ENCODE data around the gene TAF15. TPM values are rescaled to one million over a fixed set of nuclear protein-coding genes. Genes with fewer than 3 reads are reported as not detected.

The TAF15 gene
- total RNA-seq, 1 experiment from 2014 or later = 202 TPM

DNA sequence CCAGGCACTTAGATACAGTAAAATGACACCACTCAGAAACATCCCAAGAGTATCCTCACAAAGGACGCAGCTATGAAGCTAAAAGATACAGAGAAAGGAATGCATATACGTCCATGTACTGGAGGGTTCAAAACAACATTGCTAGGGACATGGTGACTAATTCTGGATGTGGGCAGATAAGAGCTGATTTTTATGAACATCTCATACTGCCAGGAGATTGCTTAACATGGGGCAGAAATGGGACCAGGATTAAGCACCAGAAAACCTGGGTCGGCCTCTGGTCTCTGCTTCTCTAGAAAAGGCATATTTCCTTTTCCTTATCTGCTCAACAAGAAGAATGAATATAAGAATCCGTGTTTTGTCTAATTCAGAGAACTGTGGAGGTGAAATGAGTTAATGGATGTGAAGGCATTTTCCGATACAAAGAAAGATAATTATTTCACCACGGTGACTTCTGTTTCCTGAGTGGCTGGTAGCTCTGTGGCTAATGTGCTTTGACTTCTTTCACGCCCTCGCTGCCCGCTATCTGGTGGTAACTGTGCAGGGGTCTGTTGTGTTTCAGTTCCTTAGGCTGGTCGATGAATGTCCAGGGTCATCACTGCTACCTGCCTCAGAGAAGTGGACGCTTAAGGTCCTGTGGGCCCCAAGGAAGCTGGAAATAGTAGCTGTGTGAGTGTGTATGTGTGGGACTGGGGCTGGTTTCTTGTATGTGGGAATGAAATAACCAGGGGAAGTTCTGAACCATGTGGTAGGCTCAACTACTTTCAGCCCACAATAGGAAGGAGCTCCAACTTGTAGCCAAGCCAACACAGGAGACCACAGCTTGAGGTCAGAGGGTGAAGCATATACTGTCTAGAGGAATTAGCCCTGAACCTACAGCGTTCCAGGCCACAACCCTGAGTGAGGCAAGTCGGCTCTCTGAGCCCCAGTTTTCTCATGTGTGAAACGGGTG is 86.6 kb downstream of the TAF15 start:
- H3K9me3 ChIP-seq (ENCODE audit: insufficient read depth, low read depth) = no peaks in the 10 kb centered on the region
- H3K4me3 ChIP-seq = no peak overlapping the region
- DNase-seq = no peak
- no peaks in the 10 kb centered on the region for H4K20me1 ChIP-seq (ENCODE audit: insufficient read depth)
- BruUV-seq (replicated peaks) = no TSS peak
- no peaks in the 10 kb centered on the region for H3F3A ChIP-seq (ENCODE audit: insufficient read depth, low read depth)
- intact Hi-C loops (cut with micrococcal nuclease; ENCODE audit: unreplicated experiment) = no loop called here
- no peaks in the 10 kb centered on the region for H3K9me2 ChIP-seq (ENCODE audit: insufficient read depth)
- TF ChIP-seq, protein P1, sequence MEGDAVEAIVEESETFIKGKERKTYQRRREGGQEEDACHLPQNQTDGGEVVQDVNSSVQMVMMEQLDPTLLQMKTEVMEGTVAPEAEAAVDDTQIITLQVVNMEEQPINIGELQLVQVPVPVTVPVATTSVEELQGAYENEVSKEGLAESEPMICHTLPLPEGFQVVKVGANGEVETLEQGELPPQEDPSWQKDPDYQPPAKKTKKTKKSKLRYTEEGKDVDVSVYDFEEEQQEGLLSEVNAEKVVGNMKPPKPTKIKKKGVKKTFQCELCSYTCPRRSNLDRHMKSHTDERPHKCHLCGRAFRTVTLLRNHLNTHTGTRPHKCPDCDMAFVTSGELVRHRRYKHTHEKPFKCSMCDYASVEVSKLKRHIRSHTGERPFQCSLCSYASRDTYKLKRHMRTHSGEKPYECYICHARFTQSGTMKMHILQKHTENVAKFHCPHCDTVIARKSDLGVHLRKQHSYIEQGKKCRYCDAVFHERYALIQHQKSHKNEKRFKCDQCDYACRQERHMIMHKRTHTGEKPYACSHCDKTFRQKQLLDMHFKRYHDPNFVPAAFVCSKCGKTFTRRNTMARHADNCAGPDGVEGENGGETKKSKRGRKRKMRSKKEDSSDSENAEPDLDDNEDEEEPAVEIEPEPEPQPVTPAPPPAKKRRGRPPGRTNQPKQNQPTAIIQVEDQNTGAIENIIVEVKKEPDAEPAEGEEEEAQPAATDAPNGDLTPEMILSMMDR (conservative IDR thresholded peaks at IDR 0.05) = no peak
- no peak for TF ChIP-seq EZH2 (IDR thresholded peaks at IDR 0.05; ENCODE audit: low read depth)
- H3K27me3 ChIP-seq (ENCODE audit: insufficient read depth, low read depth) = no peaks in the 10 kb centered on the region
- H3K36me3 ChIP-seq (ENCODE audit: low read depth) = no peaks in the 10 kb centered on the region
- H3K79me2 ChIP-seq (ENCODE audit: low read depth) = no peaks in the 10 kb centered on the region
- H3K4me1 ChIP-seq (replicated peaks; ENCODE audit: insufficient read depth) = no peaks in the 10 kb centered on the region
- H2AFZ ChIP-seq = no peak overlapping the region
- ChIA-PET CTCF (no interaction called here), POLR2A (ENCODE audit: unreplicated experiment) (no interaction called here)
- no peak overlapping the region for H3K27ac ChIP-seq
- no peak overlapping the region for H3K4me2 ChIP-seq

Other genes with a start within 250 kb of the TAF15 start
- gene SLFN14, start 248.7 kb upstream of the TAF15 start, total RNA-seq (2021) = not detected in 2 replicates
- 4.7 and 5.8 TPM in 2 replicates for gene PEX12, start 230.9 kb upstream of the TAF15 start, total RNA-seq (2021)
- 153 and 186 TPM in 2 replicates for gene AP2B1, start 222.2 kb upstream of the TAF15 start, total RNA-seq (2021)
- 0.11 and 0.20 TPM in 2 replicates for gene RASL10B, start 77.8 kb upstream of the TAF15 start, total RNA-seq (2021)
- gene GAS2L2, start 56.2 kb upstream of the TAF15 start, total RNA-seq (2021) = not detected in 2 replicates
- not detected in 2 replicates for gene C17orf50, start 48.6 kb upstream of the TAF15 start, total RNA-seq (2021)
- gene MMP28, start 13.8 kb upstream of the TAF15 start, total RNA-seq (2021) = 2.8 and 6.4 TPM in 2 replicates
- not detected in 2 replicates for gene HEATR9, start 59.4 kb downstream of the TAF15 start, total RNA-seq (2021)
- gene CCL5, start 70.9 kb downstream of the TAF15 start, total RNA-seq (2021) = not detected in 2 replicates
- gene RDM1, start 121.3 kb downstream of the TAF15 start, total RNA-seq (2021) = 14.5 and 15.5 TPM in 2 replicates
- gene LYZL6, start 134.2 kb downstream of the TAF15 start, total RNA-seq (2021) = not detected in 2 replicates
- not detected in 2 replicates for gene CCL16, start 172.0 kb downstream of the TAF15 start, total RNA-seq (2021)
- not detected in 2 replicates for gene CCL14, start 177.2 kb downstream of the TAF15 start, total RNA-seq (2021)
- gene CCL15, start 192.1 kb downstream of the TAF15 start, total RNA-seq (2021) = not detected in 2 replicates
- not detected in 2 replicates for gene CCL23, start 208.5 kb downstream of the TAF15 start, total RNA-seq (2021)

Measured in PC-9 (cell line).